Keratinocyte (primary cell): Measurements from ENCODE around the gene CDKN2C. TPM values are rescaled to one million over a fixed set of nuclear protein-coding genes. Genes with fewer than 3 reads are reported as not detected.

Experiments
- DNase-seq: peaks from one replicate; pipeline ENCODE4 v3.0.0-alpha.2; 2011; ENCODE audit warnings: low read depth, missing footprints, low spot score
- FAIRE-seq: peaks from 2 replicates; lab custom pipeline; 2011; peaks lifted over from hg19 to GRCh38; lab: Jason Lieb, UNC
- H2AFZ ChIP-seq: 2 replicates; pipeline ENCODE4 v1.6.0; 2012; ENCODE audit warnings: low read length, control low read depth, inconsistent platforms; ENCODE audit not compliant: control insufficient read depth
- H3K27ac ChIP-seq: 2 replicates; pipeline ENCODE4 v1.5.1; 2011; ENCODE audit warnings: low read length; ENCODE audit not compliant: control insufficient read depth, insufficient read depth
- H3K27me3 ChIP-seq: 3 replicates; pipeline ENCODE4 v1.6.0; 2011; ENCODE audit warnings: low read length; ENCODE audit not compliant: control insufficient read depth, insufficient read depth; ENCODE audit errors: extremely low read depth
- H3K36me3 ChIP-seq, 2 experiments: 2 replicates in 1 of 2; 3 replicates in 1 of 2; pipeline ENCODE4 v1.5.1; 2011; ENCODE audit warnings: low read length in 2 of 2, mild to moderate bottlenecking in 1 of 2; ENCODE audit not compliant: control insufficient read depth in 2 of 2, insufficient read depth in 2 of 2; ENCODE audit errors: extremely low read depth in 1 of 2
- H3K4me1 ChIP-seq: 3 replicates; pipeline ENCODE4 v1.5.1; 2011; ENCODE audit warnings: low read length; ENCODE audit not compliant: control insufficient read depth, insufficient read depth; ENCODE audit errors: extremely low read depth
- H3K4me2 ChIP-seq: 3 replicates; pipeline ENCODE4 v1.6.0; 2011; ENCODE audit warnings: low read depth, low read length; ENCODE audit not compliant: control insufficient read depth, insufficient read depth; ENCODE audit errors: extremely low read depth
- H3K4me3 ChIP-seq, 3 experiments: fragments of 200-600 bp in 1 of 3; sonication (generic) in 1 of 3; 2 replicates in 2 of 3; 3 replicates in 1 of 3; pipeline ENCODE4 v1.5.1; 2011 to 2016; ENCODE audit warnings: low read length in 3 of 3, mild to moderate bottlenecking in 3 of 3, control low read depth in 2 of 3, inconsistent platforms in 1 of 3, low read depth in 1 of 3, mixed read lengths in 1 of 3, mixed run types in 1 of 3, moderate library complexity in 1 of 3; ENCODE audit not compliant: control insufficient read depth in 2 of 3, insufficient read depth in 2 of 3; ENCODE audit errors: extremely low read depth in 1 of 3
- H3K79me2 ChIP-seq: 2 replicates; pipeline ENCODE4 v1.6.0; 2012; ENCODE audit warnings: low read length; ENCODE audit not compliant: control insufficient read depth, insufficient read depth
- H3K9ac ChIP-seq: 3 replicates; pipeline ENCODE4 v1.6.0; 2011; ENCODE audit warnings: low read length; ENCODE audit not compliant: control insufficient read depth, insufficient read depth; ENCODE audit errors: extremely low read depth
- H3K9me1 ChIP-seq: 3 replicates; pipeline ENCODE4 v1.6.0; 2011; ENCODE audit warnings: low read length; ENCODE audit not compliant: control insufficient read depth, insufficient read depth; ENCODE audit errors: extremely low read depth
- H3K9me3 ChIP-seq: 2 replicates; pipeline ENCODE4 v1.5.1; 2012; ENCODE audit warnings: low read depth, low read length; ENCODE audit not compliant: control insufficient read depth
- H4K20me1 ChIP-seq: 3 replicates; pipeline ENCODE4 v1.6.0; 2011; ENCODE audit warnings: low read length; ENCODE audit not compliant: control insufficient read depth, insufficient read depth; ENCODE audit errors: extremely low read depth
- EZH2 ChIP-seq: IDR thresholded peaks from one replicate; pipeline ENCODE4 v1.6.1; 2012; ENCODE audit warnings: inconsistent platforms, mild to moderate bottlenecking, low read length, moderate library complexity
- dilution Hi-C: fragments of 300-500 bp; cut with MboI; formaldehyde crosslinking; loops from one replicate; pipeline ENCODE4 v1.7.0; 2020; ENCODE audit warnings: low sequenced_read_pairs; ENCODE audit not compliant: extremely low pct_ligation_motif_present
- polyA plus RNA-seq, 5 experiments: library from polyadenylated mRNA; depleted of rRNA in 3 of 5; stranded (reverse) in 3 of 5; stranded (forward) in 1 of 5; unstranded in 1 of 5; fragments of >200 nt; gene quantifications; 1 replicate in 1 of 5; 2 replicates in 3 of 5; 3 replicates in 1 of 5; pipeline versions ENCODE4 v1.2.1 to v1.2.3, GENCODE V29; 2011 to 2012; ENCODE audit warnings: missing spikeins in 2 of 5, low read depth in 1 of 5, low replicate concordance in 1 of 5
- TF ChIP-seq, protein P1 (sequence below), 3 experiments: IDR thresholded peaks in 1 of 3; conservative IDR thresholded peaks in 1 of 3; optimal IDR thresholded peaks in 1 of 3; 2 replicates in 2 of 3; 3 replicates in 1 of 3; pipeline versions ENCODE3 to v1.5.1; 2011; ENCODE audit warnings: low read length in 3 of 3, mild to moderate bottlenecking in 3 of 3, moderate library complexity in 2 of 3, control low read depth in 1 of 3, inconsistent platforms in 1 of 3; ENCODE audit not compliant: insufficient read depth in 2 of 3; ENCODE audit errors: extremely low read depth in 1 of 3

The CDKN2C gene
- polyA plus RNA-seq, 1 donor (not counting 4 experiments of a cell fraction or from before 2014, with no cell fraction given) = 1.3 TPM

DNA sequence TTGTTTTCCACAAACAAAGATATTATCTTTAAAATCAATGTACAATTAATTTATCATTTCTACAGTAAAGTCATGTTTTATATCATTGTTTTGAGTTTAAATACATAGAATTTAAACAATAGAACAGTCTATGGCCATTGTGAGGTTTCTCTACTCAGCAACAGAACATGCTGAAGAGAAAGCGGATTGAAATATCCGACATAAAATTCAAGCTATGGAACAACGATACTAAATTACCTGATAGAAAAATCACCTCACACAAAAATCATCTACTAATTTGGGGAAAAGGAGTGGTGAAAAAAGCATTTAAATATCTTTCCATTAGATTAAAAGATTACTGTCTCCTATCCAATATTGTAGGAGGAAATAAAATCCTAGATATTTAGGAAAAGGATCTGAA lies 12.6 kb downstream of the CDKN2C start:
- Histone ChIP-seq H3K36me3 (no peaks in the 10 kb centered on the region), H2AFZ (no peak overlapping the region), H3K9me1 (no peaks in the 10 kb centered on the region), H3K9me3 (no peaks in the 10 kb centered on the region), H4K20me1 (no peaks in the 10 kb centered on the region), H3K4me1 (peaks cover 8% of the 10 kb centered on the region), H3K9ac (no peak overlapping the region), H3K27me3 (no peaks in the 10 kb centered on the region), H3K4me3 (no peak overlapping the region), H3K4me2 (no peak overlapping the region), H3K27ac (no peak overlapping the region), H3K79me2 (no peaks in the 10 kb centered on the region)
- DNase-seq = no peak
- TF ChIP-seq EZH2 = no peak
- TF ChIP-seq, protein P1, sequence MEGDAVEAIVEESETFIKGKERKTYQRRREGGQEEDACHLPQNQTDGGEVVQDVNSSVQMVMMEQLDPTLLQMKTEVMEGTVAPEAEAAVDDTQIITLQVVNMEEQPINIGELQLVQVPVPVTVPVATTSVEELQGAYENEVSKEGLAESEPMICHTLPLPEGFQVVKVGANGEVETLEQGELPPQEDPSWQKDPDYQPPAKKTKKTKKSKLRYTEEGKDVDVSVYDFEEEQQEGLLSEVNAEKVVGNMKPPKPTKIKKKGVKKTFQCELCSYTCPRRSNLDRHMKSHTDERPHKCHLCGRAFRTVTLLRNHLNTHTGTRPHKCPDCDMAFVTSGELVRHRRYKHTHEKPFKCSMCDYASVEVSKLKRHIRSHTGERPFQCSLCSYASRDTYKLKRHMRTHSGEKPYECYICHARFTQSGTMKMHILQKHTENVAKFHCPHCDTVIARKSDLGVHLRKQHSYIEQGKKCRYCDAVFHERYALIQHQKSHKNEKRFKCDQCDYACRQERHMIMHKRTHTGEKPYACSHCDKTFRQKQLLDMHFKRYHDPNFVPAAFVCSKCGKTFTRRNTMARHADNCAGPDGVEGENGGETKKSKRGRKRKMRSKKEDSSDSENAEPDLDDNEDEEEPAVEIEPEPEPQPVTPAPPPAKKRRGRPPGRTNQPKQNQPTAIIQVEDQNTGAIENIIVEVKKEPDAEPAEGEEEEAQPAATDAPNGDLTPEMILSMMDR (optimal IDR thresholded peaks at IDR 0.05 in 1 of 3, IDR thresholded peaks at IDR 0.05 in 1 of 3, conservative IDR thresholded peaks at IDR 0.05 in 1 of 3; ENCODE audit: extremely low read depth in 1 of 3, insufficient read depth in 2 of 3, low read length in 3 of 3) = no peak
- dilution Hi-C loops = no loop called here
- no peak for FAIRE-seq

GRCh38 chr1:50983219-50983802 lies 13.3 kb downstream of the CDKN2C start:
- dilution Hi-C loops = no loop called here
- Histone ChIP-seq H3K79me2 (no peaks in the 10 kb centered on the region), H3K27ac (no peak overlapping the region), H3K27me3 (no peaks in the 10 kb centered on the region), H3K9me3 (no peaks in the 10 kb centered on the region), H3K4me3 (no peak overlapping the region), H3K4me2 (no peak overlapping the region), H4K20me1 (no peaks in the 10 kb centered on the region), H3K9me1 (no peaks in the 10 kb centered on the region), H3K36me3 (no peaks in the 10 kb centered on the region), H2AFZ (no peak overlapping the region), H3K4me1 (peaks cover 7% of the 10 kb centered on the region), H3K9ac (no peak overlapping the region)
- no peak for TF ChIP-seq EZH2
- TF ChIP-seq, protein P1 (optimal IDR thresholded peaks at IDR 0.05 in 1 of 3, IDR thresholded peaks at IDR 0.05 in 1 of 3, conservative IDR thresholded peaks at IDR 0.05 in 1 of 3; ENCODE audit: extremely low read depth in 1 of 3, insufficient read depth in 2 of 3, low read length in 3 of 3) = no peak
- no peak for DNase-seq
- no peak for FAIRE-seq
